ENCODE measurements around the gene ACSM2B.
"Not testable (repeated sequence)": the region's sequence is repeated elsewhere in the genome, so short reads cannot be mapped to it uniquely, and the experiment has no call there.

The ACSM2B gene

DNA sequence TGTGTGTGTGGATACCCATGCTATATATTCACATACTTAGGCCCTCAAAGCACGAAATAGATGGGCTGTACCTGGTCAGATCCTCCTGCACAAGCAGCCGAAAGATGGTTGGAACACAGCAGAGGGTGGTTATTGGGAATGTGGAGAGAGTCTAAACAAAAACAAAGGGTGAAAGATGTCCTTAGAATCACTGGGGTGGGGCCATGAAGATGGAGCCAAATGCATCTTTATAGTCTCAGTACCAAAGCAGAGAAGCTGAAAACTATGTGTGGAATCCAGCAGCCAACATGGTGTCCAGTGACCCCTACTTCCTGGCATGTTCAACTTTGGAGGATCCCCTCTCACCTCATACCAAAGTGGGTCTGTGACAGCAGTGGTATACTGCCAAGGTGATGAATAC, 19.5 kb upstream of the ACSM2B start:
- DNase-seq (ENCODE audit: low spot score), result not testable (repeated sequence)

DNA sequence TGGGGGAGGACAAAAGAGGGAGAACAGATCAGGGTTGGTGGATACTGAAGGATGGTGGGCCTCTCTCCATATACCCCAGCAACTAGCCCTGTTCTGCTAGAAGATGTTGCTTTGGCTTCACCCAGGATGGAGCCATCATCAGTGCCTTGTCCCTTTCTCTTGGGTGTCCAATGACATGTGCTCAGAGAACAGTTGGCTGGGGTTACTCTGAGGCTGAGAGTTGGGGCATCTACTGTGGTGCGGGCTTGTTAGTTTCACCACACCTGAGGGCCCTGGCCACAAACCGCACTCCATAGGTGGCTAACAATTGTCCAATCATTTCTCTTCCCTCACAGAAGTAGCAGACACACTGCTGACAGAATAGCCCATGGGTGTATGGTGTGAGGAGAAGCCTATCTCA, 18.9 kb upstream of the ACSM2B start:
- DNase-seq (ENCODE audit: low spot score), result not testable (repeated sequence)

DNA sequence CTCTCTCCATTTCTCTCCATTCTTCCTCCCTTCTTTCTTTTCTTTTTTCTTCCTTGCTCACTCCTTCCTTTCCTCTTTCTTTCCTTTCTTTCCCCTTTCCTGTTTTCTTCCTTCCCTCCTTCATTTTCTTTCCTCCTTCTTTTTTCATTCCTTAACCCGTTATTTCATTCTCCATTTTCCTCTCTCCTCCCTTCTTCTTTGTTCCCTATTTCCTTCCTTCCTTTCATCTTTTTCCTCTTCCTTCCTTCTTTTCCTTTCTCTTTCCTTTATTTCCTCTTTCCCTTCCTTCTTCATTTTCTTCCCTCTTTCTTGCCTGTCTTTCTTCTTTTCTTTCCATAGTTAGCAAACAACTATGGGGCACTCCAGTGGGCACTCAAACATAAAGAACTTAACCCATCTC, 16.6 kb upstream of the ACSM2B start:
- DNase-seq (ENCODE audit: low spot score), result not testable (repeated sequence)

DNA sequence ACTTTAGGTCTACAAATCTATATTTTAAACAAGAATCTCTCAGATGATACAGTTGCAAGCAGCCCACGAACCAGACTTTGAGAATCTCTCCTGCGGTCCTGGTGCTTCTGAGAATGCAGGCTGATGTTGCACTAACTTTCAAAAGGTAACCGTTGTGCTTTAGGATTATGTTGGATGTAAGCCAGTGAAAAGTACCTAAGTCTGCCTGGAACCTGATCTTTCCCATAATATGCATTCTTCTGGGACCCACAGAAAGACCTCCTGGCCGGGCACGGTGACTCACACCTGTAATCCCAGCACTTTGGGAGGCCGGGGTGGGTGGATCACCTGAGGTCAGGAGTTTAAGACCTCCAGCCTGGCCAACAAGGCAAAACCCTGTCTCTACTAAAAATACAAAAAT, 13.3 kb upstream of the ACSM2B start:
- peak; percentile 0 for DNase-seq (ENCODE audit: low spot score)

DNA sequence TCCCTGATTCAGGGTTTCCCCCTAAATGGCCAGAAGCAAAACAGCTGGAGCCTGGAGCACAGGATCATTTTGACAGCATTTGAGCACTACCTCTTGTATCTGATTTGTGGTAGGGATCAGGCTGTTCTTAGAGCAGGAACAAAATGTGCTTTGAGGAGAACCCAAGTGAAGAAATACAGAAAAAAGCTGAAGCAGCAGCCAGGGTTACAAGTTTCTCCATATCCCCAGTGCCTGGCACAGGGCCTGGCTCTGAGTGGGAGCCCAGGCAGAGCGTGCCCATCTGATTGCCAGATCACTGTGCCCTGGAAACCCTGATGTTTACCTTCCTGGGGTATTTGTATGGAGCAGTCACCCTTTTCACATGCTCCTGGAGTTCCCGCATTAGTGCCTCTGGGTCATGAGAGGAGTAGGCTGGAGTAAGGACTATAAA, 11.5 kb upstream of the ACSM2B start:
- DNase-seq (ENCODE audit: low spot score), result not testable (repeated sequence)

DNA sequence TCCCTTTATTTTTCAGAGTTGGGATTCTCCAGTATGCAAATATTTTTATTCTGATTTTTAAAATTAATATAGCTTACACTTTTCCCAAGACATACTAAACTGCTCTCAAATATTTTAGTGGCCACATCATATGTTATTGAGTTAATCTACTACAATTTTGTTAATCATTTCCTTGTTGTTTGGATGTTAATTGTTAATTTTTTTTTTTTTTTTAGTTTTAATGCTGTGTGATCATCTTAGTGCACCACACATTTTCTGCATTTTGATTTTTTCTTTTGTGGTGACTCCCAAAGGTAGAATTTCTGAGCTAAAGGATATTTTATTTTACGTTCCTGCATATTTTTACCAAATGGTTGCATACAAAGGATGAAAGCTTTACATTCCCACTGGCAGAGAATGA, 10.5 kb upstream of the ACSM2B start:
- DNase-seq (ENCODE audit: low spot score), result not testable (repeated sequence)

DNA sequence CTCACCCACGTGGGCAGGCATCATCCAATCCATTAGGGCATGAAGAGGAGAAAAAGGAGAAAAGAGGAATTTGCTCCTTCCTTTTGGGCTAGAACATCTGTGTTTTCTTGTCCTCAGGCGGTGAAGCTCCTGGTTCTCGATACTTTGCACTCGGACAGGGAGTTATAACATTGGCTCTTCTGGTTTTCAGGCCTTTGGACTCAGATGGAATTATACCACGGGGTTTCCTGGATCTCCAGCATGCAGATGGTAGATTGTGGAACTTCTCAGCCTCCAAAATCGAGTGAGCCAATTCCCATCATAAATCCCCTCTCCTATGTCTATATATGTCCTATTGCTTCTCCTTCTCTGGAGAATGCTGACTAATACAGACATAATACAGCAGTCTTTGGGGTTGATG, 9.9 kb upstream of the ACSM2B start:
- not testable (repeated sequence) for DNase-seq (ENCODE audit: low spot score)

DNA sequence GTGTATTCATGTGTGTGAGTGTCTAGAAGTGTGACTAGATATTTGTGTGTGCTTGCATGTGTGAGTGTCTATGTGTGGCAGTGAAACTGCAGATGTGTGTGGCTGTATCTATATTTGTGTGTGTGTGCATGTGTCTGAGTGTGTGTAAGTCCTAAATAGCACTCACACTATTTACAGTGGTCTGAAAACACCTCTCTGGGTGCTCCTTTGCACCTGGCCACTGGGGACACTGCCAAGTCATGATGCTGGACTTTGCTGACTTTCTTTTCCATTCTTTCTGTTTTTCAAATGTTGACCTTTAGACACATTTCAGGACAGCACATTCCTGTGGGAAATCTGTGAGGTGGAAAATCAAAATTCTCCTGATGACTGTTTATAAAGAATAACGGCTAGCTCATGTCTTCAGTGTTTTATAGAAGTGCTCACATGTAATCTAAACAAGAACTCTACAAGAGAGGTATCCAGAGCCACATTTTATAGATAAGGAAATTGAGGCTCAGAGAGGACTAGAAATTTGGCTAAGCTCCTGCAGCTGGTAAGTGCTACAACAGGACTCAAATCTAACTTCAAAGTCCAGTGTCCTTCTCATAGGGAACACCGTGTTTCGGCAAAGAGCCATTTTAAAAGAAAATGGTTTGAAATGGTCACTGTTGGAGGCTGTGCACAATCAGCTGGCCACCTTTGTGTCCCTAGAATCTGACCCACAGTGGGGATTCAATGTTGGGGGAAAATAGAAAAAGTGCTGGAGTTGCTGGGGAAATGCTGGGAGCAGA, 4.5 kb upstream of the ACSM2B start:
- DNase-seq (ENCODE audit: low spot score), result not testable (repeated sequence)

DNA sequence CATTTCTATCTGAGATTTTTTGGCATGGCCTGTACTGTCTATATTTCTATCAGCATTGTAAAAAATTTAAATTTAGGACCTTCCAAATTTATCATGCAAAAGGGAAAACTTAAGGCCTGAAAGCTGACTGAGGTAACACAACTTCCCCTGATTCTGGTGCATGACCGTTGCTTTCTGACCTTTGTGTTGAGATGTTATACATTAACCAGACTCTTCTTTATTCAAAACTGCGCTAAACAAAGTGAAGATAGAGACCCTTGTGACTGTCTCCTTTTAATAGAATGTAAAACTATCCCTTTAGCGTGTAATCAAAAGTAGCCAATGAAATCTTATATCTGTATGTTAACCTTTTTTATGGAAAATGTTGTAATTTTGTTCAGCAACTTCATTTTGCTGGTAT, 1.9 kb upstream of the ACSM2B start:
- not testable (repeated sequence) for DNase-seq (ENCODE audit: low spot score)

DNA sequence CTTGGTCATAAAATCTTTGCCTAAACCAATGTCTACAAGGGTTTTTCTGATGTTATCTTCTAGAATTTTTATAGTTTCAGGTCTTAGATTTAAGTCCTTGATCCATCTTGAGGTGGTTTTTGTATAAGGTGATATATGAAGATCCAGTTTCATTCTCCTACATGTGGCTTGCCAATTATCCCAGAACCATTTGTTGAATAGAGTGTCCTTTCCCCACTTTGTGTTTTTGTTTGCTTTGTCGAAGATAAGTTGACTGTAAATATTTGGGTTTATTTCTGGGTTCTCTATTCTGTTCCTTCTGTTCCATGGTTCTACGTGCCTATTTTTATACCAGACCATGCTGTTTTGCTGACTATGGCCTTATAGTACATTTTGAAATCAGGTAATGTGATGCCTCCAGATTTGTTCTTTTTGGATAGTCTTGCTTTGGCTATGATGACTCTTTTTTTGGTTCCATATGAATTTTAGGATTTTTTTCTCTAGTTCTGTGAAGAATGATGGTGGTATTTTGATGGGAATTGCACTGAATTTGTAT, 7.0 kb downstream of the ACSM2B start:
- DNase-seq (ENCODE audit: low spot score), result not testable (repeated sequence)

DNA sequence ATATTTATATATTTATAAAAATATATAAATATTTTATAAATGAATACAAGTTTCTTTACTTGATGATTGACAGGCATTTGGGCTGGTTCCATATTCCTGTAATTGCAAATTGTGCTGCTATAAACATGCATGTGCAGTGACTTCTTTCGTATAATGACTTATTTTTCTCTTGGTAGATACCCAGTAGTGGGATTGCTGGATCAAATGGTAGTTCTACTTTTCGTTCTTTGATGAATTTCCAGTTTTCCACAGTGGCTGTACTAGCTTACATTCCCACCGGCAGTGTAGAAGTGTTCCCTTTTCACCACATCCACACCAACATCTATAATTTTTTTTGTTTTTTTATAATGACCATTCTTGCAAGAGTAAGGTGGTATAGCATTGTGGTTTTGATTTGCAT, 7.8 kb downstream of the ACSM2B start:
- no peak for DNase-seq (ENCODE audit: low spot score)

DNA sequence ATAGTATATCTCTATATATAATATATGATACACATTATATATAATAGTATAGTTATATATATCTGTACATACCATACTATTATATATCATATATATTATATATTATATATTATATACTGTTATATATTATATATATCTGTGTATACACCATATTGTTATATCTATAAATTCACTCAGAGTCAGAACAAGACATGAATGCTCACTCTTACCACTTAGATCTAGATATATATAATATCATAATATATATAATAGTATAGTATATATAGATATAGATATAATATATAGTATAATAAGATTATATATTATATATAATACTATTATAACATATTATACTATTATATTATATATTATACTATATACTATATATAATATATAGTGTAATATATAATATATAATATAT, 9.3 kb downstream of the ACSM2B start:
- no peak for DNase-seq (ENCODE audit: low spot score)

DNA sequence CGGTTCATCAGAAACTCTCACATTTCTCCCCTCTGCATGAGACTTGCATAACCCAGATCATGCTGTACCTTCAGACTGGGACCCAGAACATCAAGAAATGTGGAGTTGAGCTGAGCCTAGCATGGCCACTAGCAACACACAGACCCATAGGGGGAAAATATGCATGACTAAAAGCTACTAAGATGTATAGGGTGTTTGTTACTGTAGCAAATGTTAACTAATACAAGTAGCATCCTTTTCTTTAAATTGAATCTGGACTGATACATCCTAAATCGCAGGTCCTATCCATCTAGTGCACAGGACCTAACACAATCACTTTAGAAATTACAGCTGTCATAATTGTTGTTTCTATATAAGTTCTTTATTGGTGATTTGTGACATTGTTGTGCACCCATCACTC, 10.8 kb downstream of the ACSM2B start:
- not testable (repeated sequence) for DNase-seq (ENCODE audit: low spot score)

DNA sequence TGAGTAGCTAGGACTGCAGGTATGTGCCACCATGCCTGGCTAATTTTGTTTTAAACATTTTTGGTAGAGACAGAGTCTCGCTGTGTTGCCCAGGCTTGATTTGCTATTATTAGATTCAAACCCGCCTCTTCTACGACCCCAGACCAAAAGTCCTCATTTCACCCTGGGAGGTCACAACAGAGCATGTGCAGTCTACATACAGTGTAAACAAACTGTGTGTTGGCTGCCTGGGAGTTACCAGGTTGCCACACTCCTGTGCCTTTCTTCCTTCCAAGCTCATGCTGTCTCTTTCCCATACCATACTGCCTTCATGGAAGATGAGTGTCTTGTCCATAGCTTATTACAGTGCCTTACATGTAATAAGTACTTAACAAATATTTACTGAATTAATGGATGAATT, 11.9 kb downstream of the ACSM2B start:
- not testable (repeated sequence) for DNase-seq (ENCODE audit: low spot score)

DNA sequence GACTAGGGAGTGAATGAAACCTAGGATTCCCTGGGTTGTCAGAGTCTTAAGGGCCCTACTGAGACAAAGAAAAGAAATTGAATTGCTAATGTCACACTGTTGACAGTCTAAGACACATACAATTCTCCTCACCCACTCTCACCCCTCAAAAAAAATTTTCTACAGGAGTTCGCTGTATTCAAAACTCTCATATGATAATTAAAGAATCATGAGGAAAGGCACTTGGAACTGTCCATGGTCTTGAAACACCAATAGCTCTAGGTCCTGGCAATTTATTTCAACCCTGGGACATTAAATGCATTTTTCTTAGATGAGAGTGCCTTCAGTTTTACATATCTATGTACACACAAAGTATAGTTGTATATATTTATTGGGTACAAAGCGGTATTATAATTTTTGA, 20.5 kb downstream of the ACSM2B start:
- not testable (repeated sequence) for DNase-seq (ENCODE audit: low spot score)

DNA sequence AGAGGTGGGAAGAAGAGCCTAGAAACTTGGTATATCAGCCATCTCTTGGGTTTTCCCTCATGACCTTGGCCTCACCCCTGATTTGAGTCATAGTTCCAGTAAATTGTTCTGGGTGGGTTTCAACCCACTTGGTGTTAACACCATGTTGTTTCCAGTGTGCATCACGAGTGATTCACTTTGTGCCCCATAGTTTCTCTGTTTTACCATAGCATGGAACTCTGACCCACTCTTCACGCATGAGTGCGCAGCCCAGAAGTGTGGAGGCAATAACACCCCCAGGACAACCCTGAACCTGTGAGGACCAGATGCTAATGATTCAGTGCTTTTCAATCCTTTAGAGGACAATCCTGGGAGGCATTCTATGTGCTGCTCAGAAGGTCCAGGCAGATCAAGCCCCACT, 21.5 kb downstream of the ACSM2B start:
- not testable (repeated sequence) for DNase-seq (ENCODE audit: low spot score)

DNA sequence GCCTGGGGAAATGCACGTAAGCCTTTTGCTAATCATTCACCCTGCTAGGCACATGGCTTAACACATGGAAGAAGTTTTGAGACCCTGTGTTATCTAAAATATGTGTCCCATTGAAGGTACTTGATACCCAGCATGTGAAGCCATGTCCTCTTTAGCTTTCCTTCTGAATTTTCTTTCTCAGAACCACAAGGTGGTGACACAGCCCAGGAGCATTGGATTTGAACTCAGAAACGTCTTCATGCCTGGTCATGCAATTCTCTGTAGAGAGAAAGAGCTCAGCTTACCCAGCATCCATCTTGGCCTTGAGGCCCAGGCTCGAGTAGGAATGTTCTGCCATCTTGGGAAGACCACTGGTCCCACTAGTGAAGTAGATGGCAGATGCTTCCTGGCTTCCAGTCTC, 22.7 kb downstream of the ACSM2B start:
- not testable (repeated sequence) for DNase-seq (ENCODE audit: low spot score)

DNA sequence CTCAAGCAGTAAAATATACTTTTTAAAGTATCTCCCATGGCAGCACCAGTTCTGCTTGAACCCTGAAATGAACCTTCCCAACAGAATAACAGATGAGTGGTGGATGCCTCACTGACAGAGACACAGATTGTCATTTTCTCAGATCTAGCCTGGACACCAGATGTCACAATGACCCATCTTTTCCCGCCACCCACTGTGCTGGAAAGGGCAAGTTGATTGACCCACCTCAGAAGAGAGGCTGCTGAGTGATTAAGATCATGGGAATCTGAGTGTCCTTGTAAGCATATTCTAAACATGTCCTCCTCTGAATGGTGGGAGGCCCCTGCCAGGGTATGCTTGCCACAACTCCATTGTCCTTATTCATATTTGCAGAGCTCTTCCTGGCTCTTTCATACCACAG, 29.2 kb downstream of the ACSM2B start:
- not testable (repeated sequence) for DNase-seq (ENCODE audit: low spot score)

DNA sequence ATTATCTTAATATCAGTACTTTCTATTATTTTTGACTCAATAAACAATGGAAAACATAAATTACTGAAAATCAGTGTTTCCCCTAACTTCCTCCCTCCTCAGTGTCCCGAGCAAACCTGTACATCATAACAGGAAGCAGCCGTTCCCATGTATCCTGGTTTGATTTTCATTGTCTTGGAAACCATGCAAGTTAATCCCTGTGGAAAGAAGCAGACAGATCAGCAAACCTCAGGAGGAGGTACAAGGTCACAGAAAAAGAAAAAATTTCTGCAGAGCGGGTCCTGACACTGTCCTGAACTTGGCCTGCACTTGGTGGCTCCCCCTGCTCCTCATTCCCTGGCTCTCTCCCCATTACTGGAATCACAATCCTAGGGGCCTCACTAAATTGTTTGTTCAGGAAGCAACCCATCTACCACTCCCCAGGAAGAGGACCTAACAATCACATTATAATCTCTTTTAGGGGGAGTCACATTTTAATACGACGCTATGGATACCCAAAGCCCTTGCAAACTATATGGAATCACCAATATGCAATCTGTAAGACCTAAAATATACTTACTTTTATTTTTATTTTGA, 29.8 kb downstream of the ACSM2B start:
- DNase-seq (ENCODE audit: low spot score), result not testable (repeated sequence)

DNA sequence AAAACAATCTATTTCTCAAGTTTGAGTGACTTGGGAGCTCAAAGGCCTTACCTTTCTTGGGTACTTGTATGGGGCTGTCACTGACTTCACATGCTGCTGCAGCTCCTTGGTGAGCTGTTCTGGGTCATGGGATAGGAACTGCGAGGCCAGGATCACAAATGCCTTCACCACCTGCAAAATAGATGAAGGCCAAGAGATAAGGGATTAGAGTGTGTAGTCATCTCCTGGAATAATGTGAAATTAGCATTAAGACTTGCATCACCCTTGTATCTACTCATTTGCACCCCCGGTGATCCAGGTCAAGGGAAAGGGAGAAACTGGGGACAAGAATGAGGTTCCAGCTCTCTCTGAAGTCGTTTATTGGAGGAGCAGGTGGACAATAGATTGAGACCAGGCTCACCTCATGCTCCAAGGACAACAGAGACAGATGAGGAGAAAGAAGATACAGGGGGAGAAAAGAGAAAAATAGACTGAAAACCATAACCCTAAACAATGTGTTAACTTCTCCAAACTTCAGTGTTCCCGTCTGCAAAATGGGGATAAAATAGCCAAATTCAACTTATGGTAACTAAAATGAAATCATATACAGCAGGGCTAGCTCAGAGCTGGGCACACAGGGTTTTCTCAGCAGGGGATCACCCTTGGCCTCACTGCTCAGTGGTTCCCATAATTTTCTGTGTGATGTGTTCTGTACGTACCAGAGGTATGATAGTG, 35.4 kb downstream of the ACSM2B start:
- not testable (repeated sequence) for DNase-seq (ENCODE audit: low spot score)

DNA sequence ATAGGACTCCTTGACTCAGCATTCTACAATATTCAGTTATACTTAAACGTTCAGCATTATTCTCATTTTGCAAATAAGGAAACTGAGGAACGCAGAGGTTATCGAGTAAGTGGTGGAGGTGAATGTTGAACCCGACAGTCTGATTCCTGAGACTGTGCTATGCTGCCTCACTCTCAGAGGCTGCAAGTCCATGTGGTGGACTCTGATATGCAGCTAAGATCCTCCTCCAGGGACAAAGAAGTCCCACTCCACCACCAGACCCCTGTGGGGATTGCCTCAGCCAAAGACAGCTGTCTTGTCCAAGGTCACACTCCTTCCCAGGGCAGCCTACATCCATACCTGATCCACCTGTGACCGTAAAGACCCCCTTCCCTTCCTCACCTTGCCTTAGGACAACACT, 37.5 kb downstream of the ACSM2B start:
- no peak for DNase-seq (ENCODE audit: low spot score)

DNA sequence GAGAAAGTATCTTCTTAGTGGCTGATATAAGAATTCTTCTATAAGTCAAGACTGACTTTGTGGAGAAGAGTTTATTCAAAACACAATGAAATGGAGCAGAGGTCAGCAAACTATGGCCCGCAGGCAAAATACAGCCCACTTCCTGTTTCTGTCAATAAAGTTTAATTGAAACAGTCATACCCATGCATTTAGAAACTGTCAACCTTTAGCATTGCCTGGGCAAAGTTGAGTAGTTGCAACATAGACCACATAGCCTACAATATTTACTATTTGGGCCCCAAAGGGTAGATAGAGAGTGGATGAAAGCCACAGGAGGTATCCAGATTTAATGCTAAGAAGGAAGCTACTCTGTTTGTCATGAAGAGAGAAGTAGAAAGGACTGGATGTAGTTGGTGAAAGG, 38.0 kb downstream of the ACSM2B start:
- no peak for DNase-seq (ENCODE audit: low spot score)

DNA sequence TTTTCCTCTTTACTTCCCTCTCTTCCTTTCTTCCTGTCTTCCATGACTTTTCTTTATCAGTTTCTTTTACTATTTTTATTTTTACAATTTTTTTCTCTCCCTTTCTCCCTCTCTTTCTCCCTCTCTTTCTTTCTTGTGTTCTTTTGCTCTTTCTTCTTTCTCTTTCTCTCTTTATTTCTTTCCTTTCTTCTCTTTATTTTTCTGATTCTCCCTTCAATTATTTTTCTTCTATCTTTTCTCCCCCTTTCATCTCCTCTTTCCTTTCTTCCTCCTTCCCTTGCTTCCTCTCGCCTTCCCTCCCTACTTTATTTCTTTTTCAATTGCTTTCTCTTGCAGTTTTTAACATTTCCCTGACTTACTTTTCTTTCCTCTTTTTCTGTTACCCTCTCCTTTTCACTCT, 39.5 kb downstream of the ACSM2B start:
- DNase-seq (ENCODE audit: low spot score), result not testable (repeated sequence)

Data from AG20443 (cell line).